SK-N-MC (cell line): ENCODE results near the gene BMAL2.

Experiments
- EZH2 ChIP-seq: fragments of 200-600 bp; sonication (generic); IDR thresholded peaks from one replicate; pipeline ENCODE4 v1.6.1; 2017; ENCODE audit warnings: antibody characterized with exemption
- FOXP2 ChIP-seq: optimal IDR thresholded peaks from 2 replicates; pipeline ENCODE3; 2011; ENCODE audit warnings: mild to moderate bottlenecking, moderate library complexity; ENCODE audit not compliant: insufficient read depth; ENCODE audit errors: extremely low read length, control extremely low read depth
- POLR2AphosphoS5 ChIP-seq: IDR thresholded peaks from 2 replicates; pipeline ENCODE4 v1.6.1; 2012; ENCODE audit warnings: mild to moderate bottlenecking, low read depth, low read length, borderline replicate concordance

- TF ChIP-seq POLR2AphosphoS5 (no peak), EZH2 (no peak), FOXP2 (no peak)
Measured at GRCh38 chr12:27344246-27344645, 11.6 kb downstream of the BMAL2 start.
